Suprapubic skin (tissue), 4 donors: ENCODE data around the gene ABLIM3.

Source experiments
- EP300 ChIP-seq: sonication (generic); formaldehyde crosslinking; IDR thresholded peaks from one replicate; pipeline ENCODE4 v1.6.1; 2017; ENCODE audit warnings: antibody characterized with exemption
- POLR2A ChIP-seq, 2 donors: fragments of 450-650 bp; IDR thresholded peaks; one replicate each; pipeline ENCODE4 v1.6.1; 2017; ENCODE audit warnings: antibody characterized with exemption in 2 of 2, mild to moderate bottlenecking in 2 of 2, moderate library complexity in 2 of 2
- POLR2AphosphoS5 ChIP-seq, 3 donors: sonication (generic); formaldehyde crosslinking; IDR thresholded peaks; one replicate each; pipeline ENCODE4 v1.6.1; 2017; ENCODE audit warnings: antibody characterized with exemption in 3 of 3
- TF ChIP-seq, protein P1 (sequence below), 2 donors: fragments of 200-600 bp in 1 of 2; fragments of 450-650 bp in 1 of 2; sonication (generic) in 1 of 2; IDR thresholded peaks; one replicate each; pipeline ENCODE4 v1.5.1; 2016 to 2019; ENCODE audit warnings: antibody characterized with exemption in 2 of 2, mild to moderate bottlenecking in 1 of 2, moderate library complexity in 1 of 2

DNA sequence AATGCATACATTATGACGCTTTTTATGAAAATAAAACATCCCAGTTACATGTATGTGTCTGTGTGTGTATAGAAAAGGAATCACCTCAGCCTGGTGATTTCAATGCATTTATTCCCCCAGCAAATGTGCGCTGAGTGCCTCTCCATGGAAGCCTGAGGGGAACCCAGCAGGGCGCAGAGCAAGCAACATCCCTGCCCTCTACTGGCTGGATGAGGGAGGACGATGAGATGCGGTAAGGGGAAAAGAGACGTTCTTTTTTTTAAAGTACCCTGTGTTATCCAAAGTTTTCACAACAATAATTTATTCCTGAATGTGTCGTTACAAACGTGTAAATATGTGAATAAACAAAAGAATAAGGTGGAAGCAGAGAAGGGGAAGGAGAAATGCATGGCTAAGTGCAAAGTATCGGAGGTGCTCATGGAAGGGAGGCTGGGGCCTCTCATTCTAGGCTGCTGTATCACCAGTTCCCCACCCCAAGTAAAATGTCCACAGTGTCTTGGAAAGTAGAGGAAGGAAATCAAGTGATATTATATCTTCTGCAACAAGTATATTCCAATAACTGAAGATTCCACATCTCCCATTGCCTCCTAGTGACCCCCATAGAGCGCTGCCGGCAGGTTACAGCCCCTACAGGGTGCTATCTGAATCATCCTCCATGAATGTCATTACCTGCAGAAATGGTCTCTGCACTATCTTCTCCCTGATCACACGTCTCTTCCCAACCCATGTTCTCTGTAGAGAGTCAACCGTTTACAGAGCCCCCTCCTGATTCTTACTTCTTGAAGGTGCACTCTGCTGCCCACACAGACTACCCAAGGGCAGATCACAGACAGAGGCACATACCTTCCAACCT, 13.0 kb upstream of the ABLIM3 start:
- TF ChIP-seq, protein P1, sequence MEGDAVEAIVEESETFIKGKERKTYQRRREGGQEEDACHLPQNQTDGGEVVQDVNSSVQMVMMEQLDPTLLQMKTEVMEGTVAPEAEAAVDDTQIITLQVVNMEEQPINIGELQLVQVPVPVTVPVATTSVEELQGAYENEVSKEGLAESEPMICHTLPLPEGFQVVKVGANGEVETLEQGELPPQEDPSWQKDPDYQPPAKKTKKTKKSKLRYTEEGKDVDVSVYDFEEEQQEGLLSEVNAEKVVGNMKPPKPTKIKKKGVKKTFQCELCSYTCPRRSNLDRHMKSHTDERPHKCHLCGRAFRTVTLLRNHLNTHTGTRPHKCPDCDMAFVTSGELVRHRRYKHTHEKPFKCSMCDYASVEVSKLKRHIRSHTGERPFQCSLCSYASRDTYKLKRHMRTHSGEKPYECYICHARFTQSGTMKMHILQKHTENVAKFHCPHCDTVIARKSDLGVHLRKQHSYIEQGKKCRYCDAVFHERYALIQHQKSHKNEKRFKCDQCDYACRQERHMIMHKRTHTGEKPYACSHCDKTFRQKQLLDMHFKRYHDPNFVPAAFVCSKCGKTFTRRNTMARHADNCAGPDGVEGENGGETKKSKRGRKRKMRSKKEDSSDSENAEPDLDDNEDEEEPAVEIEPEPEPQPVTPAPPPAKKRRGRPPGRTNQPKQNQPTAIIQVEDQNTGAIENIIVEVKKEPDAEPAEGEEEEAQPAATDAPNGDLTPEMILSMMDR (IDR thresholded peaks at IDR 0.05): peak; percentile 23 to 60
- TF ChIP-seq EP300 (no peak), POLR2AphosphoS5 (IDR thresholded peaks at IDR 0.05) (no peak), POLR2A (IDR thresholded peaks at IDR 0.05) (no peak)
